HG02973 (cell line): Measurements from ENCODE around the gene RUSC2.
"Not testable (repeated sequence)": the region's sequence is repeated elsewhere in the genome, so short reads cannot be mapped to it uniquely, and the experiment has no call there.

Experiments
- ATAC-seq: cut with Tn5 transposase; IDR thresholded peaks from one replicate; pipeline ENCODE4 v1.9.1; 2021; ENCODE audit warnings: moderate library complexity; ENCODE audit not compliant: unreplicated experiment

The RUSC2 gene

DNA sequence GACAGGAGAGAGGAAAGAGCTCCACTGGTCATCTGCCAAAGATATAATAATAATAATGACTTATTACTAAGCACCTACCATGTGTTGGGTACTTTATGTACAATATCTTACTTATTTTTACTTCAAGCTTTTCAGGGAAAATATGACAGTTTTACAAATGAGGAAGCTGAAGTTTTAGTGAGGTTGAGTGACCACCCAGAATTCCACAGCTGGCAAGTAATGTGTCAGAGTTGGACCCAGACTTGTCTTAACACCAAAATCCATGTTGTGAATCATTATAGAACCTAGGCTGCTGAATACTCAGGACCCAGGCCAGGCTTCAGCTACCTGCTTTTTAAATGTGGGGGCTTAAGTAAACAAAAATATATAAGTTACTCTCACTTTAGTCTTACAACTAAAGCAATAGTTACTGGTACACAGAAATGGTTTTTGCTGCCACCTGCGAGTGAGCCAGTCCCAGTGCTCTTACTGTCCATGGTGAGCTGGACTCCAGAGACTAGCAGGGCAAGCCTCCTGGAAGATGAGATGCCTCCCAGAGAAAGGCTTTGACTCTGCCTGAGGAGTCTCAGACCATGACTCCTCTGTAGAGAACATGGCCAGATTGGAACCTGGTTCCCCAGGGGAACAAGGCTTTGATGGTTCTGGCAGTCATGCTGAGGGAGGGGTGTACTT is 29.9 kb downstream of the RUSC2 start:
- ATAC-seq = no peak

GRCh38 chr9:35520364-35520710 is 30.4 kb downstream of the RUSC2 start:
- ATAC-seq = no peak

- no peak for ATAC-seq
These were observed 31.8 kb downstream of the RUSC2 start for GRCh38 chr9:35521708-35522107.

- no peak for ATAC-seq
These were observed 32.3 kb downstream of the RUSC2 start for GRCh38 chr9:35522187-35522586.

- ATAC-seq = no peak
These were observed 32.8 kb downstream of the RUSC2 start for GRCh38 chr9:35522700-35523099.

GRCh38 chr9:35523556-35523955 is 33.6 kb downstream of the RUSC2 start:
- not testable (repeated sequence) for ATAC-seq

DNA sequence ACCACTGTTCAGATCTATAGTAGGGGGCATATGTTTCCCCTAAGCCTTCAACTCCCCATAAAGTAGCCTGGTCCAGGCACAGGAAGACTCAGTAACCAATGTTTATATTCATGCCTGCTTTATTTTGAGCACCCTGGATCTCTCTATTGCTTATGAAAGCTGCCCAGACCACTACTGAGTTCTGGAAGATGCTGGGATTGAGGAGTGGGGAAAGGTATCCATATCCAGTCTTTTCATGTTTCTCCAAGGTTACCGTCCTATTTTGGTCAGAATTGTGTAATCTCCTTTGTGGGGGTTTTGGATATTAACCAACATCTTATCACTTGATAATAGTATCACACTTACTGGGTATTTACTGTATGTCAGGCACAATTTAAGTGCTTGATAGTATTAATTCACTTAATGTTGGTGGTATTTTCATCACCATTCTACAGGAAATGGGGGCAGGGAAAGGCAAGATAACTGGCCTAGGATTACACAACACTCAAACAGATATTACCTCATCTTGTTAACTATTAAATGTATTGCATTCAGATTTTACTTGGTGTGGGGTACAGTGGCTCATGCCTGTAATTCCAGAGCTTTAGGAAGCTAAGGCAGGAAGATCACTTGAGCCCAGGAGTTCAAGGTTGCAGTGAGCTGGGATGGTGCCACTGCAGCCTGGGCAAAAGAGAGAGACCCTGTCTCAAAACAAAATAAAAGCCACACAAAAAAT is 36.3 kb downstream of the RUSC2 start:
- no peak for ATAC-seq

GRCh38 chr9:35529161-35529823 is 39.4 kb downstream of the RUSC2 start:
- no peak for ATAC-seq

DNA sequence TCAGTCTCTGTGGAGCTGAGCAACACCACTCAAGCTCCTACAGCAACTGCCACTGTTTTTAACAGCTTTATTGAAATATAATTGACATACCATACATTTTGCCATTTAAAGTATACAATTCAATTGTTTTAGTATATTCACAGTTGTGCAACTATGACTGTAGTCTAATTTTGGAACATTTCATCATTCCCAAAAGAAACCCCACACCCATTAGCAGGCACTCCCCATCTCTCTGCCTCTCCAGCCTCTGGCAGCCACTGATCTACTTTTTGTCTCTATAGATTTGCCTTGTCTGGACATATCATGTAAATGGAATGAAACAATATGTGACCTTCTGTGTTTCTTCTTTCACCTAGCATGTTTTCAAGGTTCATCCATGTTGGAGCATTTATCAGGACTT is 43.5 kb downstream of the RUSC2 start:
- no peak for ATAC-seq

- not testable (repeated sequence) for ATAC-seq
These were observed 45.0 kb downstream of the RUSC2 start for GRCh38 chr9:35534921-35535320.

- ATAC-seq = no peak
These were observed 48.0 kb downstream of the RUSC2 start for GRCh38 chr9:35537913-35538312.

DNA sequence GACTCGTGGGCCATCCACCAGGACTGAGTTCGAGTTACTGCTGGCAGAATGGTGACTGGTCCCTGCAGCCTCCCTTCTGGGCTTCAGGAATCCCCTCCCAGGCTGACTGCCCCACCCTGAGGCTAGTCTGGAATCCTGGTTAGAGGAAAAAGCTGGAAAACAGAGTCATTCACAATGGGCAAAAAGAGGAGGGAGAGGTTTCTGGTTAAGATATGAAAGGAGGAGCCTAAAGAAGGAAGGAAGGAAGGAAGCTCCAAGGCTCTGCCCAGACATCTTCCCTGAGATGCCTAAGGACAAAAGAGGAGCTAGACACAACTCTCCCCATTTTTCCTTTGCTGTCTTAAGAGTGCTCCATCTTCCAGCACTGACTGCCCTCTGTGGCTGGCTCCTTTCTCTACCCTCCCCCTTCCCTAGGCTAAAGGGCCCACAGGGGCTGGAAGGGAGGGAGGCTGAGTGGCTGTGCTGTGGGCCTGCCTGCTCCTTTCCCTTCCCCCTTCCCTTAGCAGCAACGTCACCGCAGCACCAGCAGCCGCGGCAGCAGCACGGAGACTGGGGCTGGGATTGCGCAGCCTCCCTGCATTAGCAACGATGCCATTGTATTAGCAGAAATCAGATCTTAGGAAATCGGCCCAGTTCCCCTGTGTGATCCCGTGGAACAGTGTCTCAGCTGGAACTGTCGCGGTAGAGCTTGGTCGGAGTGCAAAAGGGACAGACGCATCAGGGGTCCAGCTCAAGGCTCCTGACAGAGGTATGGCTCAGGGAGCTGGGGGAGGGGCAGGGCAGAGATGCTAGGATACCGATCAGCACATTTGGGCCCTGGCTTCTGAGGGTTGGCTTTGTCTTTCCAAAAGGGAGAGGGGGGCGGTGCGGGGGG is 48.7 kb downstream of the RUSC2 start:
- ATAC-seq = no peak
